Bronchial epithelial cell (primary cell): ENCODE results near the gene VIL1. TPM values are rescaled to one million over a fixed set of nuclear protein-coding genes. Genes with fewer than 3 reads are reported as not detected.

ENCODE experiments used
- DNase-seq: peaks from one replicate; pipeline ENCODE4 v3.0.0-alpha.2; 2010; ENCODE audit warnings: low read depth
- FAIRE-seq: peaks from 2 replicates; lab custom pipeline; 2011; peaks lifted over from hg19 to GRCh38; lab: Jason Lieb, UNC
- H3K27me3 ChIP-seq: 2 replicates; pipeline ENCODE4 v1.5.1; 2011; ENCODE audit warnings: low read length; ENCODE audit not compliant: control insufficient read depth, insufficient read depth
- H3K36me3 ChIP-seq: 2 replicates; pipeline ENCODE4 v1.5.1; 2011; ENCODE audit warnings: low read length; ENCODE audit not compliant: control insufficient read depth, insufficient read depth
- H3K4me3 ChIP-seq: 2 replicates; pipeline ENCODE4 v1.5.1; 2011; ENCODE audit warnings: mild to moderate bottlenecking, low read depth, low read length, control low read depth
- CTCF ChIP-seq: IDR thresholded peaks from 2 replicates; pipeline ENCODE4 v1.5.1; 2011; ENCODE audit warnings: mild to moderate bottlenecking, moderate library complexity, low read length, control low read depth, inconsistent platforms; ENCODE audit not compliant: insufficient read depth, severe bottlenecking
- total RNA-seq: library from RNA; depleted of rRNA; stranded (reverse); fragments of >200 nt; gene quantifications from 2 replicates; pipeline ENCODE4 v1.2.1, GENCODE V29; 2014

The VIL1 gene
- total RNA-seq, 1 donor from 2014 or later, result not detected

- Histone ChIP-seq H3K27me3 (no peaks in the 10 kb centered on the region), H3K4me3 (no peak overlapping the region), H3K36me3 (no peaks in the 10 kb centered on the region)
- FAIRE-seq, result no peak
- TF ChIP-seq CTCF, result no peak
- no peak for DNase-seq
These were observed 52.1 kb downstream of the VIL1 start for GRCh38 chr2:218471036-218471435.

GRCh38 chr2:218471982-218472381 is 53.1 kb downstream of the VIL1 start:
- Histone ChIP-seq H3K27me3 (no peaks in the 10 kb centered on the region), H3K4me3 (no peak overlapping the region), H3K36me3 (no peaks in the 10 kb centered on the region)
- no peak for TF ChIP-seq CTCF
- DNase-seq, result no peak
- FAIRE-seq, result no peak

- no peaks in the 10 kb centered on the region for H3K36me3 ChIP-seq
- FAIRE-seq (no peak), DNase-seq (no peak)
- H3K27me3 ChIP-seq, result no peaks in the 10 kb centered on the region
- TF ChIP-seq CTCF, result no peak
- no peak overlapping the region for H3K4me3 ChIP-seq
These were observed 54.1 kb downstream of the VIL1 start for GRCh38 chr2:218472988-218473387.

- Histone ChIP-seq H3K4me3 (no peak overlapping the region), H3K27me3 (no peaks in the 10 kb centered on the region), H3K36me3 (no peaks in the 10 kb centered on the region)
- DNase-seq (no peak), FAIRE-seq (no peak)
- no peak for TF ChIP-seq CTCF
These were observed 55.6 kb downstream of the VIL1 start for GRCh38 chr2:218474527-218474926.

- Histone ChIP-seq H3K36me3 (no peaks in the 10 kb centered on the region), H3K27me3 (no peaks in the 10 kb centered on the region), H3K4me3 (no peak overlapping the region)
- FAIRE-seq, result no peak
- no peak for DNase-seq
- no peak for TF ChIP-seq CTCF
These were observed 57.8 kb downstream of the VIL1 start for GRCh38 chr2:218476676-218477075.

GRCh38 chr2:218477247-218477646 is 58.3 kb downstream of the VIL1 start:
- Histone ChIP-seq H3K4me3 (no peak overlapping the region), H3K36me3 (no peaks in the 10 kb centered on the region), H3K27me3 (no peaks in the 10 kb centered on the region)
- TF ChIP-seq CTCF, result no peak
- DNase-seq (no peak), FAIRE-seq (no peak)
